Endothelial cell of umbilical vein (primary cell): ENCODE results near the gene COMMD7. TPM values are rescaled to one million over a fixed set of nuclear protein-coding genes. Genes with fewer than 3 reads are reported as not detected.

Experiments used
- BruUV-seq: library from RNA; stranded (reverse); fragments of 400-500 nt; replicated peaks from 2 replicates; lab custom pipeline; 2021; lab: Mats Ljungman, UMichigan
- CTCF ChIA-PET: fragments of 300-600, 350-600 bp; sonication (Branson Sonifier 250); formaldehyde crosslinking; loops from one replicate; lab custom pipeline; 2021; ENCODE audit warnings: antibody characterized with exemption, inconsistent platforms; lab: Charles Lee
- POLR2A ChIA-PET: fragments of 300-600, 350-600 bp; sonication (Branson Sonifier 250); formaldehyde crosslinking; loops from one replicate; lab custom pipeline; 2021; ENCODE audit warnings: antibody characterized with exemption, inconsistent platforms; lab: Charles Lee
- DNase-seq: peaks from one replicate; pipeline ENCODE4 v3.0.0-alpha.2; 2011; ENCODE audit warnings: low read depth, low spot score
- FAIRE-seq: peaks from 2 replicates; lab custom pipeline; 2011; peaks lifted over from hg19 to GRCh38; lab: Jason Lieb, UNC
- H2AFZ ChIP-seq: 2 replicates; pipeline ENCODE4 v1.6.0; 2012; ENCODE audit warnings: low read depth, low read length, control low read depth, inconsistent platforms
- H3K27ac ChIP-seq: 2 replicates; pipeline ENCODE4 v1.5.1; 2011; ENCODE audit warnings: low read depth, mild to moderate bottlenecking, control low read depth, low read length, moderate library complexity; ENCODE audit not compliant: insufficient read depth
- H3K27me3 ChIP-seq, 2 experiments: 2 replicates each; pipeline versions ENCODE4 v1.6.0 to v1.6.1; 2011; ENCODE audit warnings: low read length in 2 of 2, mixed read lengths in 1 of 2; ENCODE audit not compliant: control insufficient read depth in 2 of 2, insufficient read depth in 2 of 2
- H3K36me3 ChIP-seq, 2 experiments: 2 replicates in 1 of 2; 3 replicates in 1 of 2; pipeline ENCODE4 v1.5.1; 2011; ENCODE audit warnings: low read length in 2 of 2, mild to moderate bottlenecking in 1 of 2, moderate library complexity in 1 of 2; ENCODE audit not compliant: control insufficient read depth in 2 of 2, insufficient read depth in 2 of 2; ENCODE audit errors: extremely low read depth in 1 of 2
- H3K4me1 ChIP-seq: 3 replicates; pipeline ENCODE4 v1.5.1; 2011; ENCODE audit warnings: mild to moderate bottlenecking, low read length; ENCODE audit not compliant: control insufficient read depth, insufficient read depth; ENCODE audit errors: extremely low read depth
- H3K4me2 ChIP-seq: 2 replicates; pipeline ENCODE4 v1.6.1; 2011; ENCODE audit warnings: low read length, control low read depth, mixed read lengths; ENCODE audit not compliant: insufficient read depth
- H3K4me3 ChIP-seq, 3 experiments: fragments of 200-600 bp in 1 of 3; sonication (generic), shearing (Covaris generic) in 1 of 3; replicated peaks in 1 of 3; 2 replicates each; pipeline ENCODE4 v1.5.1; 2011 to 2016; ENCODE audit warnings: control low read depth in 3 of 3, low read length in 3 of 3, mild to moderate bottlenecking in 2 of 3, inconsistent platforms in 1 of 3, low read depth in 1 of 3, moderate library complexity in 1 of 3; ENCODE audit not compliant: insufficient read depth in 1 of 3
- H3K79me2 ChIP-seq: 2 replicates; pipeline ENCODE4 v1.6.0; 2012; ENCODE audit warnings: low read length, inconsistent platforms; ENCODE audit not compliant: control insufficient read depth, insufficient read depth
- H3K9ac ChIP-seq: replicated peaks from 2 replicates; pipeline ENCODE3; 2011; ENCODE audit warnings: low read length, control low read depth; ENCODE audit not compliant: insufficient read depth; ENCODE audit errors: extremely low read depth
- H3K9me1 ChIP-seq: replicated peaks from 3 replicates; pipeline ENCODE4 v1.6.0; 2011; ENCODE audit warnings: mild to moderate bottlenecking, low read length; ENCODE audit not compliant: control insufficient read depth, insufficient read depth; ENCODE audit errors: extremely low read depth
- H3K9me3 ChIP-seq: replicated peaks from 2 replicates; pipeline ENCODE4 v1.5.1; 2012; ENCODE audit warnings: low read length, inconsistent platforms; ENCODE audit not compliant: control insufficient read depth, insufficient read depth
- H4K20me1 ChIP-seq: replicated peaks from 2 replicates; pipeline ENCODE3; 2011; ENCODE audit warnings: mild to moderate bottlenecking, low read length; ENCODE audit not compliant: control insufficient read depth, insufficient read depth; ENCODE audit errors: extremely low read depth
- FOS ChIP-seq: IDR thresholded peaks from 2 replicates; pipeline ENCODE4 v1.6.1; 2011; ENCODE audit warnings: mild to moderate bottlenecking, low read length, moderate library complexity, borderline replicate concordance; ENCODE audit not compliant: insufficient read depth
- GATA2 ChIP-seq: IDR thresholded peaks from 2 replicates; pipeline ENCODE4 v1.7.0; 2011; ENCODE audit warnings: low read depth, mild to moderate bottlenecking, moderate library complexity, mixed read lengths, low read length; ENCODE audit not compliant: insufficient read length, insufficient read depth
- MYC ChIP-seq: IDR thresholded peaks from one replicate; pipeline ENCODE4 v1.6.1; 2011; ENCODE audit warnings: mild to moderate bottlenecking, low read depth, low read length
- POLR2A ChIP-seq: IDR thresholded peaks from 2 replicates; pipeline ENCODE4 v1.6.1; 2012; ENCODE audit warnings: low read depth, mild to moderate bottlenecking, control low read depth, low read length
- POLR2AphosphoS5 ChIP-seq: IDR thresholded peaks from 2 replicates; pipeline ENCODE4 v1.6.1; 2012; ENCODE audit warnings: low read depth, mild to moderate bottlenecking, control low read depth, low read length, moderate library complexity; ENCODE audit not compliant: insufficient read depth
- dilution Hi-C: fragments of 300-500 bp; cut with MboI; formaldehyde crosslinking; loops from one replicate; pipeline ENCODE4 v1.15.0; 2019; ENCODE audit warnings: low sequenced_read_pairs; ENCODE audit not compliant: extremely low pct_ligation_motif_present
- intact Hi-C: fragments of 100-400 bp; cut with micrococcal nuclease; formaldehyde crosslinking; loops from one replicate; pipeline ENCODE4 v1.10.0; 2022
- polyA plus RNA-seq, 4 experiments: library from polyadenylated mRNA; depleted of rRNA in 3 of 4; stranded (reverse) in 3 of 4; unstranded in 1 of 4; fragments of >200 nt; gene quantifications; 2 replicates each; pipeline versions ENCODE4 v1.2.1 to v1.2.3, GENCODE V29; 2011 to 2012; ENCODE audit warnings: missing spikeins in 1 of 4
- total RNA-seq: library from RNA; stranded (reverse); gene quantifications from 2 replicates; pipeline ENCODE4 v1.2.3, GENCODE V29; 2021
- TF ChIP-seq, protein P1 (sequence below), 2 donors: IDR thresholded peaks; 1 replicate in 1 of 2; 2 replicates in 1 of 2; pipeline ENCODE4 v1.5.1; 2011; ENCODE audit warnings: low read length in 2 of 2, mild to moderate bottlenecking in 2 of 2, moderate library complexity in 2 of 2, control low read depth in 1 of 2, inconsistent platforms in 1 of 2, low read depth in 1 of 2; ENCODE audit not compliant: insufficient read depth in 1 of 2; ENCODE audit errors: extremely low read depth in 1 of 2
- TF ChIP-seq, protein P2 (sequence below): IDR thresholded peaks from 2 replicates; pipeline ENCODE4 v1.6.1; 2011; ENCODE audit not compliant: insufficient read depth, insufficient read length

Gene COMMD7
- total and polyA plus RNA-seq, 2 donors (not counting 3 experiments of a cell fraction or from before 2014, with no cell fraction given) = 58.8 to 72.9 TPM

DNA sequence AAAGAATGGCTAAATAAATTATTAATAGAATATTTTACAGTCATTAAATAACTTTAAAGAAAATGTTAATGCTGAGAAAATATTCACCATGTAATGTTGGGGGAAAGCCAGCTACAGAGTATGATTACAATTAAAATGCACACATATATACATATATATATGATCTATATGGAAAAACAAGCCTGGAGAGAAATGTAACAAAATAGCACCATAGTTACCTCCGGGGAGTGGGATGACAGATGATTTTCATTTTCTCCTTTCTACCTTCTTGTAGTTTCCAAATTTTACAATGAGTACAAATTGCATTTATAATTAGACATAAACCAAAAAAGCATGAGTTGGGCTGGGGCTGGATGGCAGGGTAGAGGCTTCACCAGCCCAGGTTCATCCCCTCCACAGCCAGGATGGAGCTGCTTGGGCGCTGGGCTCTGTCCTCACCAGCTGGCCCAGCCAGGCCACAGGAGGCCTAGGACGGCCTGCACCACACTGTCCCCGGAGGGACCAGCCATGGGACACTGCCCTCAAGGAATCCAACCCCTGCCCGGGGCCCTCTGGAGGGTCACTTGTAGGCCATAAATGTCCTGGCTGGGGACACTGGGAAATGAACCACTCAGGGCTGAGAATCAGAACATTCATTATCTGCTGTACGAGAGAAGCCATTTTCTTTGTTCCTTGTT lies 79.8 kb downstream of the COMMD7 start:
- no peaks in the 10 kb centered on the region for H3K9me3 ChIP-seq
- no TSS peak for BruUV-seq
- H3K9ac ChIP-seq = no peak overlapping the region
- ChIA-PET CTCF (interaction anchor here (1.2 to 3.0 kb wide), 4 partner anchors 10 to 140 kb away, joined by 3 to 19 read pairs (median 10); partner anchors contain the start of gene C20orf203), POLR2A (no interaction called here)
- H3K9me1 ChIP-seq = no peaks in the 10 kb centered on the region
- H3K27ac ChIP-seq = no peak overlapping the region
- H3K4me2 ChIP-seq = no peak overlapping the region
- no peaks in the 10 kb centered on the region for H3K79me2 ChIP-seq
- no peak overlapping the region for H2AFZ ChIP-seq
- intact Hi-C loops (no loop called here), dilution Hi-C loops (no loop called here)
- no peak for FAIRE-seq
- TF ChIP-seq POLR2AphosphoS5 (no peak), FOS (no peak), MYC (no peak)
- no peaks in the 10 kb centered on the region for H3K27me3 ChIP-seq
- no peaks in the 10 kb centered on the region for H4K20me1 ChIP-seq
- no peak for DNase-seq
- H3K4me1 ChIP-seq = peaks cover 3% of the 10 kb centered on the region
- H3K36me3 ChIP-seq = no peaks in the 10 kb centered on the region
- H3K4me3 ChIP-seq = no peak overlapping the region

DNA sequence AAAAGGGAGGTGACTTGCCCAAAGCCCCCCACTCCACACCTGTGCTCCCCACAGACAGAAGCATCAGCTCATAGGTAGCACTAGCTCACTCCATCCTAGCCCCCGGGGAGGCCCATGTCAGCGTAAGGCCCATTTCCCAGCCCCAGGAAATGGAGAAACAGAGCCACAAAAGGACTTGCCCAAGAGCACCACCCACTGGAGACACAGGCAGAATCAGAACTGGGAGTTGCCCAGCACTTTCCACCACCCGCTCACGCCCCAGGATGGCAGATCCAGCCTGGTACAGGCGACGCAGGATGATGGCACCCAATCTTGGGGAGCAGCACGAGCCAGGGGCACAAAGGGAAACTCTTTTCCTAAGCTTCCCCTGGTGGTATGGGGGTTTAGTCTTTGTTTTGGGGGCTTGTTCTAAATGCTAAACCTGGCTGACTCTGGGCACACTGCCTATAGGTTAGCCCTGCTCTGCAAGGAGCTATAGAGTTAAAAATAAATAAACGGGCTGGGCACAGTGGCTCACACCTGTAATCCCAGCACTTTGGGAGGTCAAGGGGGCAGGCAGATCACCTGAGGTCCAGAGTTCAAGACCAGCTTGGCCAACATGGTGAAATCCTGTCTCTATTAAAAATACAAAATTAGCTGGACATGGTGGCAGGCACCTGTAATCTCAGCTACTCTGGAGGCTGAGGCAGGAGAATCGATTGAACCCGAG lies 81.3 kb downstream of the COMMD7 start:
- peaks cover 3% of the 10 kb centered on the region for H3K4me1 ChIP-seq
- H3K9me1 ChIP-seq = no peaks in the 10 kb centered on the region
- H3K4me2 ChIP-seq = no peak overlapping the region
- DNase-seq (no peak), FAIRE-seq (no peak)
- intact Hi-C loops = no loop called here
- no peak overlapping the region for H3K4me3 ChIP-seq
- BruUV-seq = no TSS peak
- no peak overlapping the region for H2AFZ ChIP-seq
- H3K9me3 ChIP-seq = no peaks in the 10 kb centered on the region
- no peaks in the 10 kb centered on the region for H3K36me3 ChIP-seq
- ChIA-PET CTCF (interaction anchor here (0.6 to 2.6 kb wide), 3 partner anchors 9 to 322 kb away, joined by 3 to 17 read pairs (median 4); no protein-coding TSS in a partner anchor), POLR2A (no interaction called here)
- no peaks in the 10 kb centered on the region for H3K27me3 ChIP-seq
- TF ChIP-seq POLR2A (no peak), GATA2 (no peak), MYC (no peak), FOS (no peak)
- TF ChIP-seq, protein P1, sequence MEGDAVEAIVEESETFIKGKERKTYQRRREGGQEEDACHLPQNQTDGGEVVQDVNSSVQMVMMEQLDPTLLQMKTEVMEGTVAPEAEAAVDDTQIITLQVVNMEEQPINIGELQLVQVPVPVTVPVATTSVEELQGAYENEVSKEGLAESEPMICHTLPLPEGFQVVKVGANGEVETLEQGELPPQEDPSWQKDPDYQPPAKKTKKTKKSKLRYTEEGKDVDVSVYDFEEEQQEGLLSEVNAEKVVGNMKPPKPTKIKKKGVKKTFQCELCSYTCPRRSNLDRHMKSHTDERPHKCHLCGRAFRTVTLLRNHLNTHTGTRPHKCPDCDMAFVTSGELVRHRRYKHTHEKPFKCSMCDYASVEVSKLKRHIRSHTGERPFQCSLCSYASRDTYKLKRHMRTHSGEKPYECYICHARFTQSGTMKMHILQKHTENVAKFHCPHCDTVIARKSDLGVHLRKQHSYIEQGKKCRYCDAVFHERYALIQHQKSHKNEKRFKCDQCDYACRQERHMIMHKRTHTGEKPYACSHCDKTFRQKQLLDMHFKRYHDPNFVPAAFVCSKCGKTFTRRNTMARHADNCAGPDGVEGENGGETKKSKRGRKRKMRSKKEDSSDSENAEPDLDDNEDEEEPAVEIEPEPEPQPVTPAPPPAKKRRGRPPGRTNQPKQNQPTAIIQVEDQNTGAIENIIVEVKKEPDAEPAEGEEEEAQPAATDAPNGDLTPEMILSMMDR (IDR thresholded peaks at IDR 0.05; ENCODE audit: extremely low read depth in 1 of 2, insufficient read depth in 1 of 2, low read depth in 1 of 2, low read length in 2 of 2) = no peak
- TF ChIP-seq, protein P2, sequence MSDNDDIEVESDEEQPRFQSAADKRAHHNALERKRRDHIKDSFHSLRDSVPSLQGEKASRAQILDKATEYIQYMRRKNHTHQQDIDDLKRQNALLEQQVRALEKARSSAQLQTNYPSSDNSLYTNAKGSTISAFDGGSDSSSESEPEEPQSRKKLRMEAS = no peak
- H3K9ac ChIP-seq = no peak overlapping the region
- no peaks in the 10 kb centered on the region for H3K79me2 ChIP-seq
- no peak overlapping the region for H3K27ac ChIP-seq
- dilution Hi-C loops = no loop called here
- H4K20me1 ChIP-seq = no peaks in the 10 kb centered on the region
